OCI-LY3 (cell line): ENCODE measurements around the gene MUC4.

Experiments
- CTCF ChIP-seq: fragments of 200-600, 300-600 bp; sonication (generic); IDR thresholded peaks from 2 replicates; pipeline ENCODE4 v1.5.1; 2014; ENCODE audit warnings: antibody characterized with exemption, low read length, low read depth
- EZH2phosphoT487 ChIP-seq: fragments of 200-600 bp; shearing (Covaris generic); IDR thresholded peaks from 2 replicates; pipeline ENCODE4 v1.6.1; 2018; ENCODE audit warnings: antibody characterized with exemption, mixed run types, low read depth

DNA sequence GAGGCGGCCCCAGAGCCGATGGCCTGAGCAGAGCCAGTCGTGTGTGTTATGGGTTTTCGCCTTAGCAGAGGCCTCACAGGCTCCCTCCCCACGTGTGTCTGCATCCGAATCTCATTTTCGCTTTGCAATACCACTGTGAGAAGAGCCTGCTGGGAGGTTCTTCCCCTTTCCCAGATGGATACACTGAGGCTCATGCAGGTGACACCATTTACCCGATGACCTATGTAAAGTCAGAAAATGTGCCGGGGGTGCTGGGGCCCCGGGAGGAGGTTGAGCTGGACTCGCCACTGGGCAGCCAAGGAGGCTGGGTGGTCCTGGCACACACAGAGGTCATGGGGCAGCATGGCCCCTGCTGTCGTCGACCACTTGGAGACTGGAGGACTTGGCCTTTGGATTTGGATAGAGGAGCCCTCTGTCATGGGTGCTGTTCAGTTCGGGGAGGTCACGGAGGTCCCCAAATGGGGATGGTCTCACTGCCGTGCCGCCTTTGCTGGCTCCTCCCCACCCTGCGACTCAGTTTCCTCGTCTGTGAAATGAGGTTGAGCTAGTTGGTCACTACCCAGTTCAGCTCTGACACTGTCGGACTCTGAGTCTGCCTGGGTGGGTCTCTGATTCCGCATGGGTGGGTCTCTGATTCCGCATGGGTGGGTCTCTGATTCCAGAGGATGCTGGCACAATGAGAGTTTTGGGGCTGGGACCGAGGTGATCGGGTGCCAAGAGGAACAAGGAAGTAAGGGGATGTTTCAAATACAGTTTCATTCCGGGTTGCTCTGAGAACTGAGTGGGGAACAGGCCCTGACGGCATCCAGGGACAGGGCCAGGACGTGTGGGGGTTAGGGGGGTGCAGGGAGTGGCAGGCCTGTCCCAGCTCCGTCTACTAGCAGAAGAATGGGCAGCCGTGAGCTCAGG, 23.2 kb upstream of the MUC4 start:
- TF ChIP-seq CTCF (no peak), EZH2phosphoT487 (no peak)
